GM18499 (cell line): ENCODE measurements around the gene DNAJC12.
A peak's percentile ranks its signal among the peaks of the same experiment; 100 is the strongest.
"Not testable (repeated sequence)": the region's sequence is repeated elsewhere in the genome, so short reads cannot be mapped to it uniquely, and the experiment has no call there.

Source experiments
- ATAC-seq: cut with Tn5 transposase; IDR thresholded peaks from one replicate; pipeline ENCODE4 v1.9.1; 2021; ENCODE audit warnings: moderate number of reproducible peaks; ENCODE audit not compliant: insufficient read depth, unreplicated experiment

Gene DNAJC12

DNA sequence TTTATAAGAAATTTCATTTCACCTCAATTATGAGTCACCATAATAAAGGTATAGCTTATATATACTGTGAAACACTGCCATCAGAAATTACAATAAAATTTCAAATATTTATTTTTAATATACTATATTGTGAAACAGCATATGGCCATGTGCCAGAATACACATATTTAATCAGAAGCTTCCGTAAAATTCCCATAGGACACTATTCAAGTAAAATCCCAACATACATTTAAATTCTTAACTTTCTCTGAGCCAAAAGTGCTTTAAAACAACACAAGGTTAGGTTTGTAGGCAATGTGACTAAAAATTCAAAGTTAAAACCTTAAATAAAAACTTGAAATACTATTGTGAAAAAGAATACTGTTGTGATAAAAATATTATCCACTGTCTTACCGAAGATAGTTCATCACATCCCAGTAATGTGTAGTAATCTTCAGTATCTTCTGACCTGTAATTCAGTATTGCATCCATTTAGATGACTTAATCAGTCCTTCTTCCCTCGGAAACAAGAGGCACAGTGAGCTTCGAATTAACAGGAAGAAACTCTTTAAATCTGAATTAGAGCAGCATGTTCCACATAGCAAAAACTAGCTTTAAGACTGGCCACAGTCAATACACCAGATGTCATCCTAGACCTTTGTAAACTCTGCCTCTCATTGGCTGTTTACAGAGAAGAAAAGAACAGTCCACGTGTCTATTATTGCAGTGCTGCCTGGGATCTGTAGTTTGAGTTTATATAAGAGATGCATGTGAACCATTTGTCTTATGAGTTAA lies at the start of gene DNAJC12:
Gene DNAJC12, minus strand, starts transcription at position 648 of the 774 bp plus-strand sequence. Its CDS starts 177 bp downstream, at position 471.
- no peak for ATAC-seq

DNA sequence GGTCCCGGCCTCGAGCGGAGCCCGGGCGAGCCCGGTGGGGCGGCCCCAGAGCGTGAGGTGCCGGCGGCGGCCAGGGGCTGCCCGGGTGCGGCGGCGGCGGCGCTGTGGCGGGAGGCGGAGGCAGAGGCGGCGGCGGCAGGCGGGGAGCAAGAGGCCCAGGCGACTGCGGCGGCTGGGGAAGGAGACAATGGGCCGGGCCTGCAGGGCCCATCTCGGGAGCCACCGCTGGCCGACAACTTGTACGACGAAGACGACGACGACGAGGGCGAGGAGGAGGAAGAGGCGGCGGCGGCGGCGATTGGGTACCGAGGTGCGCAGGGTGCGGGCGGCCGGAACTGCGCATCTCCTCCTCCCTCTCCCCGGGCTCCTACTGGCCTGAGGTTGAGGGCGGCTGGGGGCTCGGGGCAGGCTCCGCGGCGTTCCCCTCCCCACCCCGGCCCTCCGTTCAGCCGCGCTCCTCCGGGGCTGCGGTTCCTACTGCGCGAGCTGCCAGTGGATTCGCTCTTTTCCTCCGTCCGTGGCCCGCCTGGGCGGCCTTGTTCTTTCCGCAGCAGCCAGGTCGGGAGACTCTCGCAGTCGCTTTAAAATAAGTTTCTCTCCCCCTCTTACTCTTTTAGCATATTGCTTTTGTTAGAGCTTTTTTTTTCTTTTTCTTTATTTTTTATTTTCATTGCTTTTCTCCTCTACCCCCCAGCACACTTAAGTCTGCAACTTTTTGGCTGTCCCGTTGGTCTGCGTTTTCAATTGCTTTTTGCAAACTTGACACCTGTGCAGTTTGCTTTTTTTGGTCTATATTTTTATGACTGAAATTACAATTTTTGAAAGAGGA lies 47.1 kb upstream of the DNAJC12 start:
- ATAC-seq = peak; percentile 29

DNA sequence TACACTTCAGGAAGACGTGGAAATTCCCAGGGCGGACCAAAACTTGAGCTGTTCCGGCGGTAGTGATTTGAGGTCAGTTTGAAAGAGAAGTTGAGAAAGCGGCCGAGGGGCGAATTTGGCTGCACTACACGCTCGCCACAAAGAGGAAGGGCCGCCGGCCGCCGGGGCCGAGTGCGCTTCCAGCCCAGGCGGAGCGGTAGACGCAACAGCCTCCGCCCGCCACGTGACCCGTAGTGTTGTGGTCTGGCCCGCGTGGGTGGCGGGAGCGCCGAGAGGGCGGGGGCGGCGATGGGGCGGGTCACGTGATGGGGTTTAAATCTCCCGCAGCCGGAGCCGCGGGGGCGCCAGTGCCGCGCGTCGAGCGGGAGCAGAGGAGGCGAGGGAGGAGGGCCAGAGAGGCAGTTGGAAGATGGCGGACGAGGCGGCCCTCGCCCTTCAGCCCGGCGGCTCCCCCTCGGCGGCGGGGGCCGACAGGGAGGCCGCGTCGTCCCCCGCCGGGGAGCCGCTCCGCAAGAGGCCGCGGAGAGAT lies 46.4 kb upstream of the DNAJC12 start, which contains the start of gene SIRT1:
Gene SIRT1, plus strand, starts transcription at position 344 of the 529 bp plus-strand sequence. Its CDS starts 66 bp downstream, at position 410.
- peak; percentile 68 for ATAC-seq

DNA sequence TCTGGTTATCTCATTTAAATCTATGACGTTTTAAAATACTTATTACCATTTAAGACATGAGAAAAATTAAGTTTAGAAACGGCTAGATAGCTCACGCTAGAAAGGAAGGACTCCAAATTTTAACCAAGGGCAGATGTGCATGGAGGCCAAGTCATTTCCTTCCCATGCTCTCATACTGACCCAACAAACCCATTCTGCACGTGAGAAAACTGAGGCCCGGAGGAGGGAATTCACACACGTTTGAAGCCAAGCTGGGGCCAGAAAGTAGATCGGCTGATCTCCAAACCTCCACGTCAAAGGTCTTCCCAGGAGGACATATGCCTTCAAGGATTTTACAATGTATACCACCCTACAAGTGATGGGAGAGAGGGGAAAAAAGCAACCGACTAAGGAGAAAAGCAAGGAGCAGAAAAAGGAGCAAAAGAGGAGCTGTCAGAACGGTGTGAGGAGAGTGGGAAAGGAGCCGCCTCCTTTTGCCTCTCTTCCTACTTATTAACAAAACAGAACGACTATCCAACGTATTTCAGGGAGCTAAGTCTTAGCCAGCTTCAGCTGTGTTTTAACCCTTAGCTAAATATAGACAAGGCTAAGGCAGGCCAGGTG lies 45.8 kb upstream of the DNAJC12 start:
- ATAC-seq = no peak

DNA sequence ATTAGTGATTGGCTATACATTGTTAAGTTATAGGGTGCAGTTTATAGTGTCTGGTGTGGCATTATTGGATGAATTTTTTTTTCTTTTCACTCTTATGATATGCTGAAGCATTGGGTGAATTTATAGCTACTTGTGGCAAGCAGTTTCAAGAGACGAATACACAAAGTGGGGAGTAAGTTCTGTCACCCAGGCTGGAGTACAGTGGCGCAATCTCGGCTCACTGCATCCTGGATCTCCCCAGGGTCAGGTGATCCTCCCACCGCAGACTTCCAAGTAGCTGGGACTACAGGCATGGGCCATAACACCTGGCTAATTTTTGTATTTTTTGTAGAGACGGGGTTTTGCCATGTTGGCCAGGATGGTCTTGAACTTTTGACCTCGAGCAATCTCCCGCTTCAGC lies 40.1 kb upstream of the DNAJC12 start:
- no peak for ATAC-seq

DNA sequence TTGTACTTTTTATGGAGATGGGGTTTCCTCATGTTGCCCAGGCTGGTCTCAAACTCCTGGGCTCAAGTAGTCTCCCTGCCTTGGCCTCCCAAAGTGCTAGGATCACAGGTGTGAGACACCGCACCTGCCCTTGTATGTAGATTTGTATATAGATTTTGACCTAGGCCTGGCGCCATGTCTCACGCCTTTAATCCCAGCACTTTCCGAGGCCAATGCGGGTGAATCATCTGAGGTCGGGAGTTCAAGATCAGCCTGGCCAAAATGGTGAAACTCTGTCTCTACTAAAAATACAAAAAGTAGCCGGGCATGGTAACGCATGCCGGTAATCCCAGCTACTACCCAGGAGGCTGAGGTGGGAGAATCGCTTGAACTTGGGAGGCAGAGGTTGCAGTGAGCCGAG lies 39.4 kb upstream of the DNAJC12 start:
- not testable (repeated sequence) for ATAC-seq

DNA sequence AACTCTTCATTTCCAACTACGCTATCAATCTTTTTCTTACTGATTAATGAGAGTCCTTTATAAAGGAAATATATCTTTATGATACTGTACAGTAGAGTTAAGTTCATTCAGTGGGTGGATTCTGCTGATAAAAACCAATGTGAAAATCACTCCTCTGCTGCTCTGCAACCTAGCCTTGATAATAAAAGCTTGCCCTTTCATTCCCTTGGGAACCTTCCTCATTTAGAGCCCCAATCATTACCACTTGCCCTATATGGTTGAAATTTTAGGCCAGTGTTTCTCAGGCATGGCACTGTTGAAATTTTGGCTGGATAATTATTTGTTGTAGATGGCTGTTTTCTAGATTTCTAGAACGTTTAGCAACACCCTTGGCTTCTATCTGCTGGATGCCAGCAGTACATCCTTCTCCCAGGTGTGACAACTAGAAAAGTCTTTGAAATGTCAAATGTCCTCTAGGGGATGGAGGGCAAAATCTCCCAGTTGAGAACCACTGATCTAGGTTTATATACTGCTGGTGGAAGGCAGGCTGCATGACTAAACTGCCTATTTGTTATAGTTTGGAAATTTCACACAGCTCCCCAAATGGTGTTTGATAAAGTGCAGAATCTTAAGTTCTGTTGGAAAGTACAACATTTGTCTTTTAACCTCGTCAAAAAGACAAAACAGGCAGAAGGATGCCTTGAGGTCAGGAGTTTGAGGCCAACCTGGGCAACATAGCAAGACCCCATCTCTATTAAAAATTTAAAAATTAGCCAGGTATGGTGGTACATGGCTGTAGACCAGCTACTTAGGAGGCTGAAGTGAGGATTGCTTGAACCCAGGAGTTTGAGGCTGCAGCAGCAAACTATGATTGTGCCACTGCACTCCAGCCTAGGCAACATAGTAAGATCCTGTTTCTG lies 37.6 kb upstream of the DNAJC12 start:
- ATAC-seq = no peak

DNA sequence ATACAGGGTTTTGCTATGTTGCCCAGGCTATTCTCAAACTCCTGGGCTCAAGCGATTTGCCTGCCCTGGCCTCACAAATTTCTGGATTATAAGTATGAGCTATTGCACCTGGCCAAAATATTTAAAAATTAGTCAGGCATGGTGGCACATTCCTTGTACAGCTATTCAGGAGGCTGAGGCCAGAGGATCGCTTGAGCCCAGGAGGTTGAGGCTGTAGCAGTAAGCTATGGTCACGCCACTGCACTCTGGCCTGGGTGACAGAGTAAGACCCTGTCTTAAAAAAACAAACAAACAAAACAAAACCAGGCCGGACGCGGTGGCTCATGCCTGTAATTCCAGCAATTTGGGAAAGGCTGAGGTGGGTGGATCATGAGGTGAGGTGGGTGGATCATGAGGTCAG lies 32.0 kb upstream of the DNAJC12 start:
- no peak for ATAC-seq

DNA sequence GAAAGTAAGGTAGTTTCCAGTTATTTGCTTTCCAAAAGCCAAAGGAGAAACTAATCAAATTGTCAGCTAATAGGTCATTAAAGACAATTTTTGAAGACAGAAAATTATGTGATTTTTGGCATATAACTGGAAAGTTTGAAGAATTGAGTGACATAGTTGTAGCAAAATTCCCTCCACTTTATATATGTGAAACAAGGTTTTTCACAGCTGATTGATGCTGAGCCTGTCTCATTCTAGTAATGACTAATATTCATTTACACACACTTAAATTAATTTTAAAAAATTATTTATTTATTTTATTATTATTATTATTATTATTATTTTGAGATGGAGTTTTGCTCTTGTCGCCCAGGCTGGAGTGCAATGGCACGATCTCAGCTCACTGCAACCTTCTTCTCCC lies 30.1 kb upstream of the DNAJC12 start:
- ATAC-seq = no peak

DNA sequence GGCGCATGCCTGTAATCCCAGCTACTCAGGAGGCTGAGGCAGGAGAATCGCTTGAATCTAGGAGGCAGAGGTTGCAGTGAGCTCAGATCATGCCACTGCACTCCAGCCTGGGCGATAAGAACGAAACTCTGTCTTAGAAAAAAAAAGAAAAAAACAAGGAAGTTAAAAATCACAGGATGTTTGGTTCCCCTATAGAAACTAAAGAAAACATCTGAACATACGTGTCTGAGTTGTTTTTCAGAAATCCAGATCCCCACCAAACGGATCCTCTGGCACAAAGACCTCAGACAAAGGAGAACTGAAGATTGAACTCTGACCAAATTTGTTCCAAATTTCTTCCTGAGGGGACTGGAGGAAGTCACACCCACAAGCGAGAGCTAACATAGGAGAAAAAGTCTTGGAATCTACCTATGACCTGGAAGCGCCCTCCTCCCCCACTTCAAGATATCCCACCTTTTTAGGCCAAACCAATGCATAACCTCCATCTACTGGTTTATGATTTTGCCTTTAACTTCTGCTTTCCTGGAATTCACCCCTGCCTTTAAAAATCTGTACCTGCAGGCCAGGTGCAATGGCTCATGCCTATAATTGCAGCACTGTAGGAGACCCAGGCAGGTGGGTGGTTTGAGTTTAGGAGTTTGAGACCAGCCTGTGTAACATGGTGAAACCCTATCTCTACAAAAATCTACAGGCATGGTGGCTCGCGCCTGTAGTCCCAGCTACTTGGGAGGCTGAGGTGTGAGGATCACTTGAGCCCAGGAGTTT lies 26.8 kb upstream of the DNAJC12 start:
- no peak for ATAC-seq

DNA sequence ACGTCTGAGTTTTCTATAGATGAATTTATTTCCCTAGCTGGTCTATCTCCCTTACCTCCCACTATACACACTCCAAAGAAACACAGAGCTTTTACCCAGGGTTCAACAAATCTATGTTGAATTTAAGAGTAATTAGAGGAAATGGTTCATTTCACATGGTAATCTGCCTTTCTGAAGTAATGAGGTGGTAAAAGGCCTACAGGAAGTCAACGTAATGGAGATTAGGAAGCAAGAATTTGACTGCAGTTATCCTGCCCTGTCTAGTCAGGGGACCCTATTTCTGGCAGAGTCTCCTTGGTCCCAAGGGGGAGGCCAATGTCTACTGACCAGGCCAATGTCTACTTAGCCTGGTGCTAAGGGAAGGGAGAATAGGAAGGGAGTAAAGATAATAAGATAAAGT lies 25.1 kb upstream of the DNAJC12 start:
- ATAC-seq = no peak

DNA sequence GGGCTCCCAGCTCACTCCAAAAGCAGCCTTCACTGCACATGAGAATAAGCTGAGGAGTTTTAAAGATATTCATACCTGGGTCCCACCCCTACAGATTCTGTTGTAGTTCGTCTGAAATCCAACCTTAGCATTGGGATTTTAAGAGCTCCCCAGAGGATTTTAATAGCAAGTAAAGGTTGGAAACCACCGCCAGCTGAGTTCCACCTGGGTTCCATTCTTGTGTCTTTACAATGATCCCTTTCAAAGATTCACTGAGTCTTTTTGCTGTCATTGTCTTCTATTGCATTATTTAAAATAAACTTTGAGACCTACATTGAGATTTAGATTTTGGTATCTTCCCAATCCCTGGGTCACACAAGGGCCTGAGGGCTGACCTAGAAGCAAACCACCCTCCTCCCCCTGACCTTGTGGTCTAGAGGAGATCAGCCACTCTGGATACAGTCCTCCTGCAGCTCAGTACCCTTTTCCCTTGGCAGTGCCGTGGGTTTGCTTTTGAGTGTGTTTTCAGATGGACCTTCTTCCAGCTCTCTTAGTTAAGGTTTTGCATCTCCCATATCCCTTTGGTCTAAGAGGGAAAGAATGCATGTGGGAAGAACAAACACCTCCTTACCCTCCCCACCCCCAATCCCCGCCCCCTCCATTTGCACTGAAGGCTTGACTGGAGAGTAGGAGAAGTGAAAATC lies 23.9 kb upstream of the DNAJC12 start:
- no peak for ATAC-seq

DNA sequence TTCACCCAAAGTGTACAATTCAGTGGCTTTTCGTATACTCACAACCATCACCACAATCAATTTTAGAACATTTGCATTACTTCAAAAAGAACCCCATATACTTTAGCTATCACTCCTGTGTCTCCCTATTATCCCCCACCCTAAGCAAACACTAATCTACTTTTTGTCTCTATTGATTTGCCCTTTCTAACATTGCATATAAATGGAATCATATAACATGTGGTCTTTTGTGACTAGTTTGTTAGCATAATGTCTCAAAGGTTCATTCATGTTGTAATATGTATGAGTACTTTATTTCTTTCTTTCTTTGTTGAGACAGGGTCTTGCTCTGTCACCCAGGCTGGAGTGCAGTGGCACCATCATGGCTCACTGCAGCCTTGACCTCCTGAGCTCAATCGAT lies 21.0 kb upstream of the DNAJC12 start:
- no peak for ATAC-seq

DNA sequence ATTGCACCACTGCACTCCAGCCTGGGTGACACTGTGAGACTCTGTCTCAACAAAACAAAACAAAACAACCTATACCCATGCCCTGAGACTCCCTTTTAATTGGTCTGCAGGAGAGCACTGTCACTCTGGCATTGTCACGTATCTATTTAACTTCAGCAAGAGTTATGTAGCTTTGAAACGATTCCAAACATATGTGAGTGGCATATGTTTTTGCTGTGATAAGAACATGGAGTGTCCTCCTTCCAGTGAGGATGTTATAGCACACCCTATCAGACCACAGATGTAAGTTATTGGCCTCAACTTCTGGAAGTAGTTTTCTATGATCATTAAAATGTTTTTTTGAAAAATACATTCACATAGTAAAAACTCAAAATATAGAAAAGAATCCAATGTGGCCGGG lies 15.5 kb upstream of the DNAJC12 start:
- ATAC-seq = no peak

DNA sequence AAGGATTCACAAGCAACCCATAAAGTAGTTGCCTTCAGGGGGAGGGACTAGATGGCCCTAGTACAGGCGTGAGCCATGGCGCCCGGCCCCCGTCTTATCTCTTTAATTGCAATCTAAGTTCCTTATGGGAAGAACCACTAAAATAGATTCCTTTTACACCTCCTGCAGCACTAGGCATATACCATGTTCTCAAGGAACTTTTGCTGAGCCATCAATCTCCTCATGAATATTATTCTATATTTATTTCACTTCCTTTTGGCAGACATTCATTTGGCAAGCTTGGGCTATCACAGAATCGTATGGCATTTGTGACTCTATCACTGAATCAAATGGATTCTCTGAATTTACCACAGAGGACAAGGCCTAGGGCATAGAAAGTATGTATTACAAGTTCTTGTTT lies 14.8 kb upstream of the DNAJC12 start:
- ATAC-seq = no peak

DNA sequence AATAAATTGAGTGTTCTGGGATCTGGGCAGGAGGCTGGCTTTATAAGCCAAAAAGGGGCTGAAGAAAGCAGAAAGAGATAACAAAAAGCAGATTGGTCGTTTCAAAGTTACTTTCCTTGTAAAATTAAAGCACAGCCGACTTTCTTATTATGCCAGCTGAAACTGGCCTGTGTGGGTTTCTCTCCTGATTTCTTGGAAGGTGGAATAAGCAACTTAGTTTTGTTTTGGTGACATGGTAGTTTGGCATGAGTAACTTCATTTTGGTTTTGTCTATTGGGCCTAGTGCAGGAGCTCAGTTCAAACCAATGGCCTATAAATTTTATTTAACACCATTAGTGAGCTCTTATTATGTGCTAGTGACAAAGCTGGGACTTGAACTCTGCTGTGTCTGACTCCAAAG lies 13.2 kb upstream of the DNAJC12 start:
- no peak for ATAC-seq

DNA sequence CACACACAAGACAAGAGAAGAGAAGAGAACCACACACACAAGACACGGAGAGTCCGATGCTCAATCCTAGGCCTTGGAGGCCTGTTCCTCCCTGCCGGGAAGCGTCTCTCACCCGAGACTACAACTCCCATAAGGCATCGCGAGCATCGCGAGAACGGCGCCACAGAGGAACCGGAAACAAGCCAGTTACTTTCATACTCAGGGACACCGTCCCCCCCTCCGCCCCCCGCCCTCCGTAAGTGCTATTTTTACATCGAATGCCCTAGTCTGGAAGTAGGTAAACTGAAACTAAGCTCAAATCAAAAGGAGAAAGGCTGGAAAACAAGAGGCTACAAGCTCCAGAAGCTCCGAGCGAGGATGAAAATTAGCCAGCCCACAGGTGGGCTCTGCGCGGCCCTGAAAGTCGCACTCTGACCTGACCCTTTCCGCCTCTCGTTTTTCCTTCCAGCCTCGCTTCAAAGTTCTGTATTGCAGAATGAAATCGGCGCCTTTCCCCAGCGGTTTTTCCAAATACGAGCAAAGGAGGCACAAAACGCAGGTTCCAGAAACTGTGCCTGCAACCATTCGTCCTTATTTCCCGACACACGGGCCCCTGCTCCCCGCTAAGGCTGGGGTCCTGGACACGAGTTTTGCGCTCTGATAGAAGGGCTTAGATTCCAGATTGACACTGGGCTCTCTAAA lies 11.5 kb upstream of the DNAJC12 start:
- ATAC-seq = peak; percentile 96

DNA sequence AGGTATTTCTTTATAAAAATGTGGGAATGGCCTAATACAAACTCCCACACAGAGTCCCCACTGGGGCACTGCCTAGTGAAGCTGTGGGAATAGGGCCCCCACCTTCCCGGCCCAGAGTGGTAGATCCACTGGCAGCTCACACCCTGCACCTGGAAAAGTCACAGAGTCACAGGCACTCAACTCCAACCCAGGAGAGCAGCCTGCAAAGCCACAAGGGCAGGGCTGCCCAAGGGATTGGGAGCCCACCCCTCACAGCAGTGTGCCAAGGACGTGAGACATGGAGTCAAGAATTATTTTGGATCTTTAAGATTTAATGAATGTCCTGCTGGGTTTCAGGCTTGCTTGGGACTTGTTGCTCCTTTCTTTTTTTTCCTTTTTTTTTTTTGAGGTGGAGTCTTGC lies 5.3 kb upstream of the DNAJC12 start:
- ATAC-seq = no peak
